Activated CD8-positive, alpha-beta memory T cell treated with anti-CD3 and anti-CD28 coated beads for 36 hours (primary cell): Measurements from ENCODE around the gene ETV3. TPM values are rescaled to one million over a fixed set of nuclear protein-coding genes. Genes with fewer than 3 reads are reported as not detected.

Source experiments
- CTCF ChIA-PET: fragments of 350-600 bp; sonication (Branson Sonifier 250); formaldehyde crosslinking; loops from one replicate; lab custom pipeline; 2021; ENCODE audit warnings: antibody characterized with exemption; lab: Charles Lee
- POLR2A ChIA-PET: fragments of 350-600 bp; sonication (Branson Sonifier 250); formaldehyde crosslinking; loops from one replicate; lab custom pipeline; 2021; ENCODE audit warnings: antibody characterized with exemption; lab: Charles Lee
- total RNA-seq, 2 experiments: library from RNA; stranded (reverse); gene quantifications; one replicate each; pipeline ENCODE4 v1.2.3, GENCODE V29; 2021

The ETV3 gene
- total RNA-seq, 2 experiments from 2014 or later: 29.2 to 29.3 TPM

GRCh38 chr1:157089789-157090188 lies 48.4 kb downstream of the ETV3 start:
- POLR2A ChIA-PET: interaction anchor here (0.6 kb wide), 1 partner anchor 63 kb away, joined by 3 read pairs; no protein-coding TSS in a partner anchor
- CTCF ChIA-PET: interaction anchor here (0.6 to 6.9 kb wide), 26 partner anchors 9 to 387 kb away, joined by 3 to 236 read pairs (median 5); partner anchors contain the start of gene ETV3

GRCh38 chr1:157088607-157089006 lies 49.6 kb downstream of the ETV3 start:
- CTCF ChIA-PET: interaction anchor here (2.8 to 6.9 kb wide), 2 partner anchors 51 to 67 kb away, joined by 12 to 236 read pairs; no protein-coding TSS in a partner anchor
- POLR2A ChIA-PET: no interaction called here

GRCh38 chr1:157087030-157087429 lies 51.2 kb downstream of the ETV3 start:
- ChIA-PET POLR2A (interaction anchor here (0.6 kb wide), 1 partner anchor 358 kb away, joined by 6 read pairs; no protein-coding TSS in a partner anchor), CTCF (interaction anchor here (6.9 kb wide), 1 partner anchor 69 kb away, joined by 236 read pairs; no protein-coding TSS in a partner anchor)

GRCh38 chr1:157086299-157086698 lies 51.9 kb downstream of the ETV3 start:
- ChIA-PET POLR2A (interaction anchor here (0.6 kb wide), 1 partner anchor 357 kb away, joined by 6 read pairs; no protein-coding TSS in a partner anchor), CTCF (interaction anchor here (6.9 kb wide), 1 partner anchor 70 kb away, joined by 236 read pairs; no protein-coding TSS in a partner anchor)

- POLR2A ChIA-PET: no interaction called here
Observed at GRCh38 chr1:157085421-157085820, 52.8 kb downstream of the ETV3 start.

GRCh38 chr1:157084720-157085119 lies 53.5 kb downstream of the ETV3 start:
- POLR2A ChIA-PET: no interaction called here
- CTCF ChIA-PET: no interaction called here

More at GRCh38 chr1:157085421-157085820, 52.8 kb downstream of the ETV3 start:
- CTCF ChIA-PET: interaction anchor here (6.9 kb wide), 1 partner anchor 71 kb away, joined by 236 read pairs; no protein-coding TSS in a partner anchor

GRCh38 chr1:157081707-157082106 lies 56.5 kb downstream of the ETV3 start:
- ChIA-PET POLR2A (no interaction called here), CTCF (interaction anchor here (1.2 kb wide), 1 partner anchor 8 kb away, joined by 6 read pairs; no protein-coding TSS in a partner anchor)

GRCh38 chr1:157080714-157081113 lies 57.5 kb downstream of the ETV3 start:
- ChIA-PET POLR2A (no interaction called here), CTCF (interaction anchor here (1.0 to 1.2 kb wide), 2 partner anchors 9 to 76 kb away, joined by 3 to 6 read pairs; no protein-coding TSS in a partner anchor)

GRCh38 chr1:157077394-157077793 lies 60.8 kb downstream of the ETV3 start:
- CTCF ChIA-PET: no interaction called here
- POLR2A ChIA-PET: no interaction called here

- CTCF ChIA-PET: interaction anchor here (1.1 kb wide), 2 partner anchors 16 to 164 kb away, joined by 3 to 7 read pairs; no protein-coding TSS in a partner anchor
- POLR2A ChIA-PET: no interaction called here
Observed at GRCh38 chr1:157073944-157074685, 64.1 kb downstream of the ETV3 start.

Other genes with a start within 250 kb of the ETV3 start
- gene PEAR1, start 244.7 kb downstream of the ETV3 start, total RNA-seq: under 1 TPM in 1 of 2 experiments, not detected in 1; 0.04 TPM
- not detected for gene LRRC71, start 217.8 kb downstream of the ETV3 start, total RNA-seq
- 1 to 10 TPM; 1.3 to 2.1 TPM for gene ARHGEF11, start 92.7 kb downstream of the ETV3 start, total RNA-seq
- gene ETV3L, start 38.6 kb downstream of the ETV3 start, total RNA-seq: not detected